A549 (cell line): Measurements from ENCODE around the gene DNAJB5.

Experiments used
- CEBPB ChIP-seq, 2 experiments: fragments of >200 bp in 1 of 2; sonication (Bioruptor Twin) in 1 of 2; formaldehyde crosslinking in 1 of 2; IDR thresholded peaks; 2 replicates each; pipeline ENCODE4 v1.6.1; 2012 to 2016
- CTCF ChIP-seq: fragments of >200 bp; sonication (Bioruptor Twin); formaldehyde crosslinking; IDR thresholded peaks from 3 replicates; pipeline ENCODE4 v1.5.1; 2016
- MAX ChIP-seq: IDR thresholded peaks from 2 replicates; pipeline ENCODE4 v1.6.1; 2012
- MAZ ChIP-seq: fragments of 150-350 bp; IDR thresholded peaks from 2 replicates; pipeline ENCODE4 v1.6.1; 2014; ENCODE audit warnings: antibody characterized with exemption, low read depth, low read length, borderline replicate concordance
- NR3C1 ChIP-seq: fragments of >200 bp; sonication (Bioruptor Twin); formaldehyde crosslinking; IDR thresholded peaks from 3 replicates; pipeline ENCODE4 v1.6.1; 2017
- POLR2A ChIP-seq: IDR thresholded peaks from 2 replicates; pipeline ENCODE4 v1.6.1; 2012; ENCODE audit warnings: mild to moderate bottlenecking, low read length
- POLR2AphosphoS2 ChIP-seq: conservative IDR thresholded peaks from 2 replicates; pipeline ENCODE4 v1.6.1; 2012; ENCODE audit warnings: low read length, improper control_type of control experiment, inconsistent platforms
- RCOR1 ChIP-seq: fragments of 150-350 bp; IDR thresholded peaks from 2 replicates; pipeline ENCODE4 v1.6.1; 2014; ENCODE audit warnings: antibody characterized with exemption, low read length, low read depth
- ZSCAN20 ChIP-seq: fragments of 250-450 bp; sonication (Bioruptor Pico); IDR thresholded peaks from 2 replicates; pipeline ENCODE4 v1.8.0; 2022; ENCODE audit warnings: mild to moderate bottlenecking, moderate library complexity

GRCh38 chr9:34974664-34975063 lies 14.9 kb upstream of the DNAJB5 start:
- TF ChIP-seq CEBPB (IDR thresholded peaks at IDR 0.05) (no peak), CTCF (no peak), POLR2A (no peak), POLR2AphosphoS2 (no peak), ZSCAN20 (no peak), MAX (no peak), MAZ (no peak), RCOR1 (no peak), NR3C1 (no peak)
